Activated T-helper 1 cell treated with anti-CD3 and anti-CD28 coated beads, Interleukin-2, amount 50 U/mL, for 16 hours (primary cell): ENCODE results near the gene MBOAT7.
"Not testable (repeated sequence)": the region's sequence is repeated elsewhere in the genome, so short reads cannot be mapped to it uniquely, and the experiment has no call there.

Source experiments
- DNase-seq, 2 donors: peaks; one replicate each; pipeline ENCODE4 v3.0.0-alpha.2; 2020; ENCODE audit warnings: low read depth in 1 of 2, low spot score in 1 of 2

Gene MBOAT7

GRCh38 chr19:54209811-54210494 is 20.6 kb upstream of the MBOAT7 start:
- no peak for DNase-seq

DNA sequence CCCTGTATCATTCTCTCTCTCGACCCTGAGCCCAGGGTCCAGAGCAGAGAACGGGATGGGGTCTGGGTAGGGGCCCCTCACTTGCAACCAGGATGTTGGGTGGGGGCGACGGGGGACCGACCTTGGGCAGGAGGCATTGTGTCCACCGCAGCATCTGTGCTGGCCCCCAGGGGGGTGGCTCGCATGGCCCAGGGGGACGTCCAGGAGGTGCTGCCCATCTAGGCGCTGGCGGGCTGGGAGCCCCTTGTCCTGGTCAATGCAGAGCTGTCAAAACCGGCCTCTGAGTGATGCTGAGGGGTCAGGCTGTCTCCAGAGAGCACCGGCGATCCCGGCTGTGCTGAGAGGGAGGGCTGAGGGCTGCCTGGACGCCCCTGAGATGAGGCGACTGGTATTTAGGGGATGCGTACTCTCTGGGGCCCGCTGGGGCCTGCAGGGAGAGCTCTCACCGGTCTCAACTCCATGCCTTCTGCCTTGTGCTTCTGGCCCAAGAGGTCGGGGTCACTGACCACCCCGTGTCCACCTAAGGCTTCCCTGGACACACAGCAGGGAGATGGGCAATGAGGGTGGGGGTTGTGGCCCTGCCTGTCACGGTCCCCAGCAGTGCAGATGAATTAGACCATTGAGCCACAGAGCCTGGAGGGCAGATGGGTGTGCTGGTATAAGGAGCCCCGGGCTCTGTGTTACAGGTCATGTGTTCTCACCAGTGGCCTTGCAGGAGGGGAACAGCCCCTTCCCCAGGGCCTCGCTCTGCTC is 19.9 kb upstream of the MBOAT7 start:
- no peak for DNase-seq

GRCh38 chr19:54208784-54209057 is 19.3 kb upstream of the MBOAT7 start:
- no peak for DNase-seq

DNA sequence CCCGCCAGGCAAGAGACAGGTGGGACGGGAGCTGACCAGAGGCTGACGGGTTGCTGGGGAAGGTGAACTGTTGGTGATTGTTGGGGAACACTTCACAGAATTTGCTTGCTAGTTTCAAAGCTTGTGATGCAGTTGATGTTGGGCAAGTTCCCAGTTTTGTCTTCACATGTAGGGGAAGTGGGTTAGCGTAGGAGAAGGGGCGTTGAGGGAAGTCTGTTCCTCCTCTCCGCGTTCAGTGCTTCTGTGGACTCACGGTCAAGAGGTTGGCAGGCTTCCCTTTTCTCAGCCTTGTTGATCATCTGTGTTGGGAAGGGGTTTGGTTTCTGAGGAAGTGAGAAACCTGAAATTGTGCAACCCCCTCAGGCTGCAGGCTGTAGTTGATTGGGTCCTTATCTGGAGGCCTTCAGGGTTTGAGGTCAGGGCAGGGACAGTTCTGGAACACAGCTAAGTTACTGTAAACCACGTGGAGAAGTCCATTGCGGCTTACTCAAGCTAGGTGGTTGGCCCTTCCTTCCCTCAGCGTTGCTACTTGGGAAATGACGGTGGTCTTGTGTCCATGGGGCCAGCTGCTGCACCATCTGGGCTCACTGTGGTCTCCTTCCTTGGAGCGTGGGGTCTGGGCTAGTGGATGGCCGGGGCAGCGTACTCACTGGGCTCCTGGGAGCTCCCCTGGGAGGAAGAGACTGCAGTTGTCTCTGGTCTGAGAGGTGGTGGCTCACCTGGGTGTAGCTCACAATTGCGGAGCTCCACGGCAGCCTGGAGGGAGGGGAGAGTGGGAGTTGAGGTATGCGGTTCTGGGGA is 18.8 kb upstream of the MBOAT7 start:
- DNase-seq: no peak

GRCh38 chr19:54207676-54207982 is 18.2 kb upstream of the MBOAT7 start:
- no peak for DNase-seq

DNA sequence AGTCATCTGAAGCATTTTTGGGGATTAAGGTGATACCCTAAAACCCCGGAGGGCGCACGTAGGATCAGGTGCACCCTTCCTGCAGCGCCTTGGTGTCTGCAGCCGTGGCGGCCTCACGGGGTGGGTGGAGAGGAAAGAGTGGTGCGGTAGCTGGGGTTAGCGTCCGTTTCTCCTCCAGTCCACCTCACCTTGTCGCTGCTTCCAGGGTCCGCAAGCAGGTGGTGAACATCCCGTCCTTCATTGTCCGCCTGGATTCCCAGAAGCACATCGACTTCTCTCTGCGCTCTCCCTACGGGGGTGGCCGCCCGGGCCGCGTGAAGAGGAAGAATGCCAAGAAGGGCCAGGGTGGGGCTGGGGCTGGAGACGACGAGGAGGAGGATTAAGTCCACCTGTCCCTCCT is 17.8 kb upstream of the MBOAT7 start:
- DNase-seq: not testable (repeated sequence)

DNA sequence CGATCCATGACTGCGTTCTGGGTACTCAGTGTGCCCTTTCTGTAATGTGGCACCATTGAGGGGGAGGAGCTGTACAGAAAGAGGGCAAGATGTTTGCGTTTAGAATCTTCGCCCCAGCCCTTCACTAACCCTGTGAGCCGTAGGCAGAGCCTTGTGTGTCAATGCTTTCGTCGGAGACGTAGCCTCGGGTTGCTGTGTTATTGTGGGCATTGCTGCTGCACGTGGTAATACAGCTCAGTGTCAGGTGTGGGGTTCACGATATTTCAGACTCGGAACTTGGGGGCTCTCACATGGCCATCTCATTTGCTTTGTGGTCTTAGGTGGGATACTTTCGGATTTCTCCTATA is 17.4 kb upstream of the MBOAT7 start:
- DNase-seq: no peak

- no peak for DNase-seq
Observed at GRCh38 chr19:54206030-54206830, 16.9 kb upstream of the MBOAT7 start.

GRCh38 chr19:54204767-54205468 is 15.5 kb upstream of the MBOAT7 start:
- DNase-seq: no peak

DNA sequence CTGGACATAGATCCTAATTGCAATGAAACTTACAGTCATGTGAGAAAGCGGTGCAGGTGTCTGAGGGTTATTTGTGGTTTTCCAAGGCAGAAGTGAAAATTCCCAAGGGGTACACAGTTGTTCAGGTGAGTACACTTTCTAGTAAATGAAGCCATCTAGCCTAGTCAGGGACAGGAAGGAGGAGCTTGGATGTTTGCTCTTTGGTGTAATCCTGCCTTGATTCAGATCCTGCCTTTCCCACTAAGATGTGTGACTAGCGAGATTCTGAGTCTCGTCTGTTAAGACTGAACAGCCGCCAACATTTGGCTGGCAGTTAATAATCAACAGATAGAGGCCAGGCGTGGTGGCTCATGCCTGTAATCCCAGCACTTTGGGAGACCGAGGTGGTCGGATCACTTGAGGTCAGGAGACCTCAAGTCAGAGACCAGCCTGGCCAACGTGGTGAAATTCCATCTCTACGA is 13.8 kb upstream of the MBOAT7 start:
- no peak for DNase-seq

DNA sequence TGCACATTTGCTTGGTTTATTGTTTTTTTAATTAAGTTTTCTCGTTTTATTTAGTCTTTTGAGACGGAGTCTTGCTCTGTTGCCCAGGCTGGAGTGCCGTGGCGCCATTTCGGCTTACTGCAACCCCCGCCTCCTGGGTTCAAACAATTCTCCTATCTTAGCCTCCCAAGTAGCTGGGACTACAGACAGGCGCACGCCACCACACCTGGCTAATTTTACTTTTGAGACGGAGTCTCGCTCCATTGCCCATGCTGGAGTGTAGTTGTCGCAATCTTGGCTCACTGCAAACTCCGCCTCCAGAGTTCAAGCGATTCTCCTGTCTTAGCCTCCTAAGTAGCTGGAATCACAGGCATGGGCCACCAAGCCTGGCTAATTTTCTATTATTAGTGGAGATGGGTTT is 12.6 kb upstream of the MBOAT7 start:
- DNase-seq: no peak

- no peak for DNase-seq
Observed at GRCh38 chr19:54201172-54201701, 11.9 kb upstream of the MBOAT7 start.

GRCh38 chr19:54199401-54199800 is 10.0 kb upstream of the MBOAT7 start:
- DNase-seq: no peak

GRCh38 chr19:54197121-54197520 is 7.7 kb upstream of the MBOAT7 start:
- DNase-seq: no peak

GRCh38 chr19:54196536-54196935 is 7.2 kb upstream of the MBOAT7 start:
- DNase-seq: no peak

DNA sequence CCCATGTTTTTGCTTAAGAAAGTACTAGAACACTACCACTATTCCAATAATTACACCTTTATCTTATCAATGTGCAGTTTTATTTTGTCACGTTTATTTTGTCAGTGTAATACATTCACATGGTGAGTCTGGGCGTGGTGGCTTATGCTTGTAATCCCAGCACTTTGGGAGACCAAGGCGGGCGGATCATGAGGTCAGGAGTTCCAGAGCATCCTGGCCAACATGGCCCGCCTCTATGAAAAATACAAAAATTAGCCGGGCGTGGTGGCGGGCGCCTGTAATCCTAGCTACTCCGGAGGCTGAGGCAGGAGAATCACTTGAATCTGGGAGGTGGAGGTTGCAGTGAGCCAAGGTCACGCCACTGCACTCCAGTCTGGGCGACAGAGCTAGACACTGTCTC is 5.1 kb upstream of the MBOAT7 start:
- DNase-seq: not testable (repeated sequence)

DNA sequence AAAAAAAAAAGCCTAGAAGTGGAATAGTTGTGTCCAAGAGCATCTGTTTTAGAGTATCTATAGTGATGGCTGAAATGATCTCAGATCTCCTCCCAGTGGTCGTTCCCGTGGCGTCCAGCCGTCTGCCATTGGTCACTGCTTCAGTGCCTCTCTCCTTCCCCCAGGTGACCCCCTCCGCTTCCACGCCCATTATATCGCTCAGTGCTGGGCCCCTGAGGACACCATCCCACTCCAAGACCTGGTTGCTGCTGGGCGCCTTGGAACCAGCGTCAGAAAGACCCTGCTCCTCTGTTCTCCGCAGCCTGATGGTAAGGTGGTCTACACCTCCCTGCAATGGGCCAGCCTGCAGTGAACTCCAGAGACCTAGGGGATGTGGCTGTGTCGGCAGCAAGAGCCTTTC is 3.6 kb upstream of the MBOAT7 start:
- DNase-seq: no peak

DNA sequence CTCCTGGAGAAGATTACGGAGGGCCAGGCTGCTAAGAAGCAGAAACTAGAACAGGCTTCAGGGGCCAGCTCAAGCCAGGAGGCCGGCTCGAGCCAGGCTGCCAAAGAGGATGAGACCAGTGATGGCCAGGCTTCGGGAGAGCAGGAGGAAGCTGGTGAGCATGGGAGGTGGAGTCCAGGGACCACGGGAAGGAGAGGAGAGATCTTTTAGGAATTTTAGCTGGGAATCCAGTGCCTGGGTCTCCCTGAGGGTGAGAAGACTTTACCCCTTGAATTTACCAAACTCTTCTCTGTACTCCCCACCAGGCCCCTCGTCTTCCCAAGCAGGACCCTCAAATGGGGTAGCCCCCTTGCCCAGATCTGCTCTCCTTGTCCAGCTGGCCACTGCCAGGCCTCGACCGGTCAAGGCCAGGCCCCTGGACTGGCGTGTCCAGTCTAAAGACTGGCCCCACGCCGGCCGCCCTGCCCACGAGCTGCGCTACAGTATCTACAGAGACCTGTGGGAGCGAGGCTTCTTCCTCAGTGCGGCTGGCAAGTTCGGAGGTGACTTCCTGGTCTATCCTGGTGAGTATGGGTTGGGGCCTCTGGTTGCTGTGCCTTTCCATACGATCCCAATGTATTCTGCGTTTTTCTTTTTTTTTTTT is 2.6 kb upstream of the MBOAT7 start:
- no peak for DNase-seq

DNA sequence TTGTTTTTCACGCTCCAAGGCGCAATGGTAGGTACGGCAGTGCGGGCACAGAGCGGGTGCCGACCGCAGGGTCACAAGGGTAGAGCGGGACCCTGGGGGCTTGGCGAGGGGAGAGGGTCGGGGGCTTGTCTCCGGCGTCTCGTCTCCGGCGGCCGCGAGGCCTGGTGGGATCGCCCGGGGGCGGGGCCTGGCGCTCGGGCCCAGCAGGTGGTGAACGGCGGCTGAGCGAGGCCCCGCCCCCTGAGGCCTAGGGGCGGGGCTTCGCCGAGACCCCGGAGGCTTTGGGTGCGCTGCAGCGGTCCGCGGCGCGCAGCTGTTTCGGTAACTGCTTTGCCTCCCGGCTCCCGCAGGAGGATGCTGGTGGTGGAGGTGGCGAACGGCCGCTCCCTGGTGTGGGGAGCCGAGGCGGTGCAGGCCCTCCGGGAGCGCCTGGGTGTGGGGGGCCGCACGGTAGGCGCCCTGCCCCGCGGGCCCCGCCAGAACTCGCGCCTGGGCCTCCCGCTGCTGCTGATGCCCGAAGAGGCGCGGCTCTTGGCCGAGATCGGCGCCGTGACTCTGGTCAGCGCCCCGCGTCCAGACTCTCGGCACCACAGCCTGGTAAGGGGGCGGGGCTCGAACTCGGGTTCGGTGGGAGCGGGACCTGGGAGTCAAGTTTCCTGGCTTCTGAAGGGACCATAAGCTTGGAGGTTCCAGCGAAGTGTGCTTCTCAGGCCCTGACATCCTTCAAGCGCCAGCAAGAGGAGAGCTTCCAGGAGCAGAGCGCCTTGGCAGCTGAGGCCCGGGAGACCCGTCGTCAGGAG is 1.8 kb upstream of the MBOAT7 start, which contains the start of gene TSEN34:
Gene TSEN34 (plus strand): TSS at position 298 of the 800 bp plus-strand sequence. CDS start 57 bp downstream, at position 355.
- peak; percentile 66 to 79 for DNase-seq
